H1 (cell line): ENCODE measurements around the gene CAMTA1.

ENCODE experiments used
- CHD2 ChIP-seq: IDR thresholded peaks from 2 replicates; pipeline ENCODE4 v1.6.1; 2012; ENCODE audit warnings: low read length, improper control_type of control experiment
- NRF1 ChIP-seq: IDR thresholded peaks from 2 replicates; pipeline ENCODE4 v1.6.1; 2011; ENCODE audit warnings: mild to moderate bottlenecking, low read depth, low read length, improper control_type of control experiment
- SIX5 ChIP-seq: IDR thresholded peaks from 2 replicates; pipeline ENCODE4 v1.6.1; 2011; ENCODE audit warnings: mild to moderate bottlenecking, low read depth, low read length
- YY1 ChIP-seq: IDR thresholded peaks from 2 replicates; pipeline ENCODE4 v1.6.1; 2011; ENCODE audit warnings: low read depth, mild to moderate bottlenecking, low read length
- TF ChIP-seq, protein P1 (sequence below), 3 experiments: IDR thresholded peaks; 1 replicate in 2 of 3; 2 replicates in 1 of 3; pipeline versions ENCODE4 v1.5.1 to v1.6.1; 2011; ENCODE audit warnings: low read length in 3 of 3, mild to moderate bottlenecking in 3 of 3, inconsistent platforms in 2 of 3, low read depth in 1 of 3, moderate library complexity in 1 of 3; ENCODE audit not compliant: insufficient read depth in 1 of 3; ENCODE audit errors: control extremely low read depth in 1 of 3
- TF ChIP-seq, protein P2 (sequence below): IDR thresholded peaks from 2 replicates; pipeline ENCODE4 v1.6.1; 2012; ENCODE audit warnings: inconsistent platforms

DNA sequence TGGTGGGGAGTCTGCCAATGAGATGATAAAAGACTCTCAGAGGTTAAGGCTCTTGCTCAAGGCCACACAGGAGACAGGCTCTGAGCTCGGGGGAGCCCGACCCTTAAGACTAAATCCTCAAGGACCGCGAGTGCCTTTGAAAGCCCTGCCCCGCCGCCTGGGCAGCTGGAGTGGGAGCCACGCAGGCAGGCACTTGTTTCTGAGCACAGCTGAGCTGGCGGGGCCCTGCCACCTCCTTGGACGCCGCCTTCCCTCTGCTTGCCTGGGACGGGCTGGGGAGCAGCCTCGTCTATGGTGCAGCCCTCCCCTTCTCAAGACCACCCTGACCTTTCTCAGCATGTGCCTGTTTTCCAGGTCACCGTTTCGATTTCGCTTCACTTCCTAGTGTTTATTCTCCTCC is 169.3 kb downstream of the CAMTA1 start:
- TF ChIP-seq, protein P1, sequence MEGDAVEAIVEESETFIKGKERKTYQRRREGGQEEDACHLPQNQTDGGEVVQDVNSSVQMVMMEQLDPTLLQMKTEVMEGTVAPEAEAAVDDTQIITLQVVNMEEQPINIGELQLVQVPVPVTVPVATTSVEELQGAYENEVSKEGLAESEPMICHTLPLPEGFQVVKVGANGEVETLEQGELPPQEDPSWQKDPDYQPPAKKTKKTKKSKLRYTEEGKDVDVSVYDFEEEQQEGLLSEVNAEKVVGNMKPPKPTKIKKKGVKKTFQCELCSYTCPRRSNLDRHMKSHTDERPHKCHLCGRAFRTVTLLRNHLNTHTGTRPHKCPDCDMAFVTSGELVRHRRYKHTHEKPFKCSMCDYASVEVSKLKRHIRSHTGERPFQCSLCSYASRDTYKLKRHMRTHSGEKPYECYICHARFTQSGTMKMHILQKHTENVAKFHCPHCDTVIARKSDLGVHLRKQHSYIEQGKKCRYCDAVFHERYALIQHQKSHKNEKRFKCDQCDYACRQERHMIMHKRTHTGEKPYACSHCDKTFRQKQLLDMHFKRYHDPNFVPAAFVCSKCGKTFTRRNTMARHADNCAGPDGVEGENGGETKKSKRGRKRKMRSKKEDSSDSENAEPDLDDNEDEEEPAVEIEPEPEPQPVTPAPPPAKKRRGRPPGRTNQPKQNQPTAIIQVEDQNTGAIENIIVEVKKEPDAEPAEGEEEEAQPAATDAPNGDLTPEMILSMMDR (IDR thresholded peaks at IDR 0.05; ENCODE audit: control extremely low read depth in 1 of 3, insufficient read depth in 1 of 3, low read depth in 1 of 3, low read length in 3 of 3): no peak
- TF ChIP-seq CHD2: no peak
- TF ChIP-seq, protein P2, sequence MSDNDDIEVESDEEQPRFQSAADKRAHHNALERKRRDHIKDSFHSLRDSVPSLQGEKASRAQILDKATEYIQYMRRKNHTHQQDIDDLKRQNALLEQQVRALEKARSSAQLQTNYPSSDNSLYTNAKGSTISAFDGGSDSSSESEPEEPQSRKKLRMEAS: no peak
- TF ChIP-seq SIX5: no peak
- no peak for TF ChIP-seq NRF1
- no peak for TF ChIP-seq YY1
